ENCODE measurements around the gene DDO.
"Not testable (repeated sequence)": the region's sequence is repeated elsewhere in the genome, so short reads cannot be mapped to it uniquely, and the experiment has no call there.

The DDO gene

GRCh38 chr6:110354153-110354552 is 61.2 kb downstream of the DDO start:
- TF ChIP-seq CTCF (IDR thresholded peaks at IDR 0.05; ENCODE audit: extremely low read depth, missing control alignments), result no peak
- DNase-seq (ENCODE audit: low spot score), result no peak

GRCh38 chr6:110353457-110354001 is 61.8 kb downstream of the DDO start:
- TF ChIP-seq CTCF (IDR thresholded peaks at IDR 0.05; ENCODE audit: extremely low read depth, missing control alignments), result no peak
- DNase-seq (ENCODE audit: low spot score), result no peak

- no peak for TF ChIP-seq CTCF (IDR thresholded peaks at IDR 0.05; ENCODE audit: extremely low read depth, missing control alignments)
- DNase-seq (ENCODE audit: low spot score), result no peak
Observed at GRCh38 chr6:110352563-110353262, 62.7 kb downstream of the DDO start.

GRCh38 chr6:110351986-110352385 is 63.4 kb downstream of the DDO start:
- TF ChIP-seq CTCF (IDR thresholded peaks at IDR 0.05; ENCODE audit: extremely low read depth, missing control alignments), result no peak
- no peak for DNase-seq (ENCODE audit: low spot score)

GRCh38 chr6:110351546-110351945 is 63.8 kb downstream of the DDO start:
- TF ChIP-seq CTCF (IDR thresholded peaks at IDR 0.05; ENCODE audit: extremely low read depth, missing control alignments), result no peak
- no peak for DNase-seq (ENCODE audit: low spot score)

GRCh38 chr6:110350593-110350992 is 64.8 kb downstream of the DDO start:
- not testable (repeated sequence) for DNase-seq (ENCODE audit: low spot score)

- no peak for TF ChIP-seq CTCF (IDR thresholded peaks at IDR 0.05; ENCODE audit: extremely low read depth, missing control alignments)
- no peak for DNase-seq (ENCODE audit: low spot score)
Observed at GRCh38 chr6:110348961-110349690, 66.2 kb downstream of the DDO start.
